Measurements from ENCODE around the gene ITGB7.
"Not testable (repeated sequence)": the region's sequence is repeated elsewhere in the genome, so short reads cannot be mapped to it uniquely, and the experiment has no call there.

ITGB7 gene

GRCh38 chr12:53181935-53182334 is 25.1 kb downstream of the ITGB7 start:
- H3K4me3 ChIP-seq (ENCODE audit: low read depth, low read length), result peak overlapping the region; percentile 69
- DNase-seq (ENCODE audit: low read depth), result no peak
- no peak for TF ChIP-seq CTCF (IDR thresholded peaks at IDR 0.05; ENCODE audit: low read depth, low read length, missing control alignments)
- in situ Hi-C loops (cut with HindIII; ENCODE audit: low sequenced_read_pairs), result no loop called here

DNA sequence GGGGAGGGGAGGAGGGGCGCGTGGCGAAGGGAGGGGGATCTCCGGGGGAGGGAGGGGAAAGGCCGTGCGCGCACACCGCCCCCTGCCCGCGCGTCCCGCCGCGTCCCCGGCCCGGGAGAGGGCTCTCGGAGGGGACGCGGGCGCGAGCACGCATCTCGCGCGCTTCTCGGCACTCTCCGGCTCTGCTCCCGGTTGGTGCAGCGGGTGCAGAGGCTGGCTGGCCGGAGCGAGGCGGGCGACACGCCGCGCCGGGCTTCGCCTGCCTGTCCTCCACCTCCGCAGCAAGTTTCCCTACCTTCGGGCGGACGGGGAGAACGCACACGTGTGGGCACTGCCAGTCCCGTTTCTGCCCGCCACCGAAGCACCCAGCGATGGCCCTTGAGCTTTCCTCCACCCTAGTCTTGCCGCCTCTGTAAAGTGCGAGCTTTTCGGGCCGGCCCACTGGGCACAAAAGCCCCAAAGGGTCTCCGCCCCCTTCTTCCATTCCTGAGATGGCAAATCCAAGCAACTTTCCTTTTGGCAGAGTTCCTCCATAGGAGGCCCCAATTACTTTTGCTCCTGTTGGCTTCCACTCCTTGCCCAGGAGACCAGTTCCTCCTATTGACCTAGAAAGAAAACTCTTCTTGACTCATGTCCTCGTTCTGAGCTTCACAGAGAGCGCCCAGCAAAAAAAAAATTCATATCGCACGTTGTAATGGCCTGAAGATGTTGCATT is 26.0 kb downstream of the ITGB7 start:
- in situ Hi-C loops (cut with HindIII; ENCODE audit: low sequenced_read_pairs), result no loop called here

DNA sequence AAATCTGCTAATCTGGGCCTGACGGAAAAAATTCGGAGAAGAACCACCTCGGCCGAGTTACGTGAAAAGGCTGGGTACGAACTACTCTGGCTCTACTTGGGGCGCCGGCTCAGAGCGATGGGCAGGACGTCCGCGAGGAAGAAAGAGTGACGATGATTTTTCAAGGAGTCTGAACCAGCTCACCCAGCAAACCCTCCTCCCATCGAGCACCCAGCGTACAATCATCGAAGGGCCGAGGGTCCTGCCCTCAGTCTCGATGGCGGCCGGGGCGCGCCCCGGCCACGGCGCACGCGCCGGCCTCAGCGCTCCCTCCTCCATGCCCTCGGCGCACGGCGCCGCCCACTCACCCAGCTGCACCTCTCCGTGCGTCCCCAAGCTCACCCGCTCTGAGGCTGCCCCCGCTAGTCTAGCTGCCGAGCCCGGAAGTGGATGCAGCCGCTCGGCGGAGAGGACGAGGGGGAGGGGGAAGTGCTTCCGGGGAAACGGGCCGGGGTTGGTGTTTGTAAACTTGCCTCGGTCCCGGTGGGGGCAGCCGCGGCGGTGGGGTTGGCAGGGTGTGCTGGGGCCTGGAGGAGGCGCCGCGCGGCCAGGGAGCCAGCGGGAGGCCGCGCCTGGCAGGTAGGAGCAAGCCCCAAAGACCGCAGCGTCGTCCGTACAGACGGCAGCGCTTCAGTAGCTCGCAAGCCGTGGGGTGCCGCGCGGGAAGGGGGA is 26.7 kb downstream of the ITGB7 start, which contains the start of the genes CSAD and ZNF740:
TSS of gene CSAD (minus strand) at position 706 of the 711 bp plus-strand sequence. CDS start 7,455 bp downstream, outside the sequence.
TSS of gene ZNF740 (plus strand) at position 503 of the 711 bp plus-strand sequence. CDS start 1,262 bp downstream, outside the sequence.
- peak; percentile 91 for DNase-seq (ENCODE audit: low read depth)
- in situ Hi-C loops (cut with HindIII; ENCODE audit: low sequenced_read_pairs), result no loop called here
- peak within 1 kb of the TSS; percentile 69 for H3K4me3 ChIP-seq (ENCODE audit: low read depth, low read length)
- TF ChIP-seq CTCF (IDR thresholded peaks at IDR 0.05; ENCODE audit: low read depth, low read length, missing control alignments), result no peak

More for the DNA sequence above, 26.0 kb downstream of the ITGB7 start:
- peak; percentile 18 for DNase-seq (ENCODE audit: low read depth)
- no peak for TF ChIP-seq CTCF (IDR thresholded peaks at IDR 0.05; ENCODE audit: low read depth, low read length, missing control alignments)
- peak overlapping the region; percentile 69 for H3K4me3 ChIP-seq (ENCODE audit: low read depth, low read length)

- in situ Hi-C loops (cut with HindIII; ENCODE audit: low sequenced_read_pairs), result no loop called here
- peak overlapping the region; percentile 69 for H3K4me3 ChIP-seq (ENCODE audit: low read depth, low read length)
- no peak for DNase-seq (ENCODE audit: low read depth)
- no peak for TF ChIP-seq CTCF (IDR thresholded peaks at IDR 0.05; ENCODE audit: low read depth, low read length, missing control alignments)
Observed at GRCh38 chr12:53179687-53180219, 27.3 kb downstream of the ITGB7 start.

GRCh38 chr12:53178803-53179202 is 28.2 kb downstream of the ITGB7 start:
- H3K4me3 ChIP-seq (ENCODE audit: low read depth, low read length); in situ Hi-C loops (cut with HindIII; ENCODE audit: low sequenced_read_pairs); DNase-seq (ENCODE audit: low read depth): not testable (repeated sequence)

GRCh38 chr12:53177447-53177846 is 29.6 kb downstream of the ITGB7 start:
- in situ Hi-C loops (cut with HindIII; ENCODE audit: low sequenced_read_pairs); DNase-seq (ENCODE audit: low read depth): not testable (repeated sequence)

DNA sequence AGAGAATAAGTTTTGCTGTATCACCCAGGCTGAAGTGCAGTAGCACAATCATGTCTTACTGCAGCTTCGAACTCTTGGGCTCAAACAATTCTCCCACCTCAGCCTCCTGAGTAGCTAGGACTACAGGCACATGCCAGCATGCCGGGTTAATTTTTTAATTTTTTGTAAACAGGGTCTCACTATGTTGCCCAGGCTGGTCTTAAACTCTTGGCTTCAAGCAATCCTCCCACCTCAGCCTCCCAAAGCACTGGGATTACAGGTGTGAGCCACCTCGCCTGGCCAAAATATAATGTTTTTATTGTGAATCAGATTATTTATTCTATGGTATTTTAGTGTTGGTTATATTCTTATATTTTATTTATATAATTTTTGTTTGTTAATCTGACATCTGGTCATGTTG is 30.3 kb downstream of the ITGB7 start:
- no peak overlapping the region for H3K4me3 ChIP-seq (ENCODE audit: low read depth, low read length)
- DNase-seq (ENCODE audit: low read depth), result no peak
- in situ Hi-C loops (cut with HindIII; ENCODE audit: low sequenced_read_pairs), result no loop called here
- no peak for TF ChIP-seq CTCF (IDR thresholded peaks at IDR 0.05; ENCODE audit: low read depth, low read length, missing control alignments)

More at GRCh38 chr12:53177447-53177846, 29.6 kb downstream of the ITGB7 start:
- H3K4me3 ChIP-seq (ENCODE audit: low read depth, low read length), result not testable (repeated sequence)

Measured in astrocyte of the cerebellum (primary cell).